ENCODE measurements around the gene APBB3.

GRCh38 chr5:140565024-140565779 is 804 bp upstream of the APBB3 start:
- TF ChIP-seq EZH2 (IDR thresholded peaks at IDR 0.05; ENCODE audit: insufficient read depth, poor library complexity, severe bottlenecking) (no peak), EZH2phosphoT487 (IDR thresholded peaks at IDR 0.05; ENCODE audit: insufficient read depth, low read depth) (no peak)
